H9 (cell line): ENCODE results near the gene URAD. TPM values are rescaled to one million over a fixed set of nuclear protein-coding genes. Genes with fewer than 3 reads are reported as not detected.

ENCODE experiments used
- DNase-seq: peaks from one replicate; pipeline ENCODE4 v3.0.0-alpha.2; 2017
- H2AFZ ChIP-seq: one replicate; pipeline ENCODE4 v1.6.1; 2013; ENCODE audit warnings: mild to moderate bottlenecking, low read length, control low read depth, moderate library complexity
- H2AK5ac ChIP-seq: 2 replicates; pipeline ENCODE4 v1.6.1; 2013; ENCODE audit warnings: low read length, control low read depth, mixed read lengths; ENCODE audit not compliant: insufficient read length
- H2BK120ac ChIP-seq: one replicate; pipeline ENCODE4 v1.6.1; 2013; ENCODE audit warnings: low read depth, mild to moderate bottlenecking, low read length, control low read depth, inconsistent platforms; ENCODE audit not compliant: poor library complexity, severe bottlenecking
- H2BK12ac ChIP-seq: 2 replicates; pipeline ENCODE4 v1.6.1; 2013; ENCODE audit warnings: low read length, control low read depth, mixed read lengths, low read depth; ENCODE audit not compliant: insufficient read length
- H2BK15ac ChIP-seq: 2 replicates; pipeline ENCODE4 v1.6.1; 2013; ENCODE audit warnings: low read depth, low read length, control low read depth
- H2BK20ac ChIP-seq: one replicate; pipeline ENCODE4 v1.6.1; 2013; ENCODE audit warnings: low read depth, mild to moderate bottlenecking, low read length, control low read depth, inconsistent platforms; ENCODE audit not compliant: poor library complexity, severe bottlenecking
- H2BK5ac ChIP-seq: 2 replicates; pipeline ENCODE4 v1.6.1; 2013; ENCODE audit warnings: low read length, control low read depth, mixed read lengths; ENCODE audit not compliant: insufficient read length
- H3K14ac ChIP-seq: 2 replicates; pipeline ENCODE4 v1.6.1; 2013; ENCODE audit warnings: low read length, control low read depth; ENCODE audit not compliant: insufficient read depth
- H3K18ac ChIP-seq: 2 replicates; pipeline ENCODE4 v1.6.1; 2013; ENCODE audit warnings: low read depth, mild to moderate bottlenecking, mixed read lengths, low read length, control low read depth; ENCODE audit not compliant: insufficient read length
- H3K23ac ChIP-seq: 2 replicates; pipeline ENCODE4 v1.6.1; 2013; ENCODE audit warnings: low read length, control low read depth, mixed read lengths, low read depth; ENCODE audit not compliant: insufficient read length
- H3K23me2 ChIP-seq: 2 replicates; pipeline ENCODE4 v1.6.1; 2013; ENCODE audit warnings: low read depth, mild to moderate bottlenecking, mixed read lengths, low read length, control low read depth; ENCODE audit not compliant: insufficient read length, poor library complexity, severe bottlenecking
- H3K27ac ChIP-seq: 2 replicates; pipeline ENCODE4 v1.5.1; 2013; ENCODE audit warnings: low read length, control low read depth, mixed read lengths, low read depth; ENCODE audit not compliant: insufficient read length
- H3K27me3 ChIP-seq: 2 replicates; pipeline ENCODE4 v1.6.1; 2013; ENCODE audit warnings: low read length, control low read depth, inconsistent platforms; ENCODE audit not compliant: insufficient read depth
- H3K4ac ChIP-seq: 2 replicates; pipeline ENCODE4 v1.6.1; 2013; ENCODE audit warnings: low read depth, mild to moderate bottlenecking, control low read depth, inconsistent platforms, low read length, moderate library complexity
- H3K4me1 ChIP-seq: 2 replicates; pipeline ENCODE4 v1.6.1; 2013; ENCODE audit warnings: low read length, control low read depth, inconsistent platforms; ENCODE audit not compliant: insufficient read depth
- H3K4me2 ChIP-seq: 2 replicates; pipeline ENCODE4 v1.6.1; 2013; ENCODE audit warnings: low read length, control low read depth, mixed read lengths; ENCODE audit not compliant: insufficient read length, insufficient read depth
- H3K56ac ChIP-seq: 2 replicates; pipeline ENCODE4 v1.6.1; 2013; ENCODE audit warnings: low read depth, mild to moderate bottlenecking, mixed read lengths, low read length, control low read depth; ENCODE audit not compliant: insufficient read length
- H3K79me1 ChIP-seq: 2 replicates; pipeline ENCODE4 v1.6.1; 2013; ENCODE audit warnings: low read depth, mild to moderate bottlenecking, moderate library complexity, low read length, control low read depth, inconsistent platforms; ENCODE audit not compliant: insufficient read depth, poor library complexity, severe bottlenecking
- H3K79me2 ChIP-seq: 2 replicates; pipeline ENCODE4 v1.6.1; 2013; ENCODE audit warnings: low read length, control low read depth, inconsistent platforms; ENCODE audit not compliant: insufficient read depth
- H3K9ac ChIP-seq: 2 replicates; pipeline ENCODE4 v1.6.1; 2013; ENCODE audit warnings: low read length, control low read depth, mixed read lengths; ENCODE audit not compliant: insufficient read length; ENCODE audit errors: extremely low read depth
- H3K9me3 ChIP-seq: one replicate; pipeline ENCODE4 v1.6.1; 2013; ENCODE audit warnings: low read depth, low read length, inconsistent platforms; ENCODE audit not compliant: control insufficient read depth
- H3T11ph ChIP-seq: one replicate; pipeline ENCODE4 v1.6.1; 2013; ENCODE audit warnings: mild to moderate bottlenecking, low read length, control low read depth, inconsistent platforms
- H4K20me1 ChIP-seq: one replicate; pipeline ENCODE4 v1.6.1; 2013; ENCODE audit not compliant: control insufficient read depth, insufficient read length, insufficient read depth
- H4K5ac ChIP-seq: 2 replicates; pipeline ENCODE4 v1.6.1; 2013; ENCODE audit warnings: low read depth, mild to moderate bottlenecking, mixed read lengths, low read length, control low read depth; ENCODE audit not compliant: insufficient read length
- H4K8ac ChIP-seq: replicated peaks from 2 replicates; pipeline ENCODE4 v1.6.1; 2013; ENCODE audit warnings: low read length, control low read depth, mixed read lengths, low read depth; ENCODE audit not compliant: insufficient read length
- H4K91ac ChIP-seq: 2 replicates; pipeline ENCODE4 v1.6.1; 2013; ENCODE audit warnings: low read depth, mild to moderate bottlenecking, moderate library complexity, mixed read lengths, low read length, control low read depth; ENCODE audit not compliant: insufficient read length
- H3K27ac Mint-ChIP-seq, 3 experiments: 2 replicates in 2 of 3; 3 replicates in 1 of 3; pipeline ENCODE4 v1.8.0; 2020 to 2021; ENCODE audit warnings: mixed read lengths in 3 of 3, mild to moderate bottlenecking in 1 of 3, moderate library complexity in 1 of 3
- H3K27me3 Mint-ChIP-seq: 2 replicates; pipeline ENCODE4 v1.8.0; 2021; ENCODE audit warnings: low read depth, mild to moderate bottlenecking, moderate library complexity, mixed read lengths
- H3K36me3 Mint-ChIP-seq, 3 experiments: 2 replicates in 2 of 3; 3 replicates in 1 of 3; pipeline ENCODE4 v1.8.0; 2020 to 2021; ENCODE audit warnings: low read depth in 3 of 3, mixed read lengths in 3 of 3; ENCODE audit not compliant: insufficient read depth in 1 of 3
- H3K4me1 Mint-ChIP-seq, 2 experiments: 2 replicates each; pipeline ENCODE4 v1.8.0; 2020; ENCODE audit warnings: mixed read lengths in 2 of 2
- H3K4me3 Mint-ChIP-seq, 2 experiments: 2 replicates in 1 of 2; 3 replicates in 1 of 2; pipeline ENCODE4 v1.8.0; 2020 to 2021; ENCODE audit warnings: mild to moderate bottlenecking in 2 of 2, mixed read lengths in 2 of 2, moderate library complexity in 1 of 2
- H3K9me3 Mint-ChIP-seq, 2 experiments: 2 replicates in 1 of 2; 3 replicates in 1 of 2; pipeline ENCODE4 v1.8.0; 2020; ENCODE audit warnings: mild to moderate bottlenecking in 2 of 2, mixed read lengths in 2 of 2, moderate library complexity in 1 of 2
- CTCF ChIP-seq: fragments of 200-600 bp; sonication (generic); conservative IDR thresholded peaks from 3 replicates; pipeline ENCODE4 v1.8.0; 2021; ENCODE audit warnings: antibody characterized with exemption, mild to moderate bottlenecking
- WGBS: extraction: QIAGEN DNeasy Blood & Tissue Kit; methylation state at CpG from one replicate; pipeline ENCODE4 v1.1.7; 2013; ENCODE audit warnings: missing lambda C conversion rate, low lambda C conversion rate, mixed read lengths; ENCODE audit not compliant: insufficient read length; ENCODE audit errors: extremely low coverage; 5-methylcytosine and 5-hydroxymethylcytosine counted together
- total RNA-seq: library from RNA; stranded (reverse); gene quantifications from 2 replicates; pipeline ENCODE4 v1.2.1, GENCODE V29; 2021

Gene URAD
- total RNA-seq, 1 experiment from 2014 or later, result not detected

DNA sequence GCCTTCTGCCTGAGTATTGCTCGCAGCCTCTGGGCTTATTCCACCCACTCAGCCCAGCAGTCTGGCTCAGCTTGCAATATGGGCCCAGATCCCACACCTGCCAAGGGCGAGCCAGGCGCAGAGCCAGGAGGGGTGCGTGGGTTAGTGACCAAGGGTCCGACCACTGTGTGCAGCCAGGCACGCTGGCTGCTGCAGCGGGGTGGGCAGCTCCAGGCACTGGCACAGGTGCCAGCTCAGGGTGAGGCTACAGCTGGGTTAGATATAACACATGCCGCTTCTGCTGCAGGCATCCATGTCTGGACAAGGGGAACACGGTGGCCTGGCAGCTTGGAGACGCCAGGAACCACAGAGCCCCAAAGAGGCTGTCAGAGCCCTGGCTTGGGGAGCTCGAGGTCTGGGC is 12.6 kb upstream of the URAD start:
- Histone ChIP-seq H3K14ac (no peak overlapping the region), H2BK120ac (no peak overlapping the region), H3K9ac (no peak overlapping the region), H4K91ac (no peak overlapping the region), H3K4me2 (no peak overlapping the region), H3K27ac (no peak overlapping the region), H3K4me1 (no peaks in the 10 kb centered on the region), H4K20me1 (no peaks in the 10 kb centered on the region), H2BK12ac (no peak overlapping the region), H2AFZ (no peak overlapping the region), H3K23me2 (no peaks in the 10 kb centered on the region), H3K18ac (no peak overlapping the region), H3K79me2 (no peaks in the 10 kb centered on the region), H2AK5ac (no peak overlapping the region), H2BK5ac (no peak overlapping the region), H4K8ac (no peak overlapping the region), H3K23ac (no peak overlapping the region), H4K5ac (no peak overlapping the region), H2BK15ac (no peak overlapping the region), H3K9me3 (no peaks in the 10 kb centered on the region), H3K4ac (no peak overlapping the region), H2BK20ac (no peak overlapping the region), H3K79me1 (no peaks in the 10 kb centered on the region), H3K27me3 (no peaks in the 10 kb centered on the region), H3K56ac (no peak overlapping the region), H3T11ph (no peak overlapping the region)
- Mint-ChIP-seq H3K4me3 (no peak overlapping the region), H3K27me3 (peaks cover 21% of the 10 kb centered on the region), H3K27ac (no peak overlapping the region), H3K36me3 (no peaks in the 10 kb centered on the region), H3K4me1 (peaks cover 6 to 11% of the 10 kb centered on the region in 2 experiments), H3K9me3 (no peaks in the 10 kb centered on the region; a peak in 1 of 5 replicates)
- TF ChIP-seq CTCF, result no peak
- DNase-seq, result no peak
- no CpG with 5 or more reads among the region's 11 CpGs for WGBS
